NCI-H510A (cell line): ENCODE data around the gene FCGR3B.
"Not testable (repeated sequence)": the region's sequence is repeated elsewhere in the genome, so short reads cannot be mapped to it uniquely, and the experiment has no call there.

ENCODE experiments used
- DNase-seq: peaks from one replicate; lab custom pipeline; 2025; lab: John Stamatoyannopoulos, UW

The FCGR3B gene

GRCh38 chr1:161631076-161631475 is at the start of gene FCGR3B:
Gene FCGR3B, minus strand, starts transcription at chr1:161631176. Its CDS starts 82 bp downstream, at chr1:161631094.
- DNase-seq = no peak

DNA sequence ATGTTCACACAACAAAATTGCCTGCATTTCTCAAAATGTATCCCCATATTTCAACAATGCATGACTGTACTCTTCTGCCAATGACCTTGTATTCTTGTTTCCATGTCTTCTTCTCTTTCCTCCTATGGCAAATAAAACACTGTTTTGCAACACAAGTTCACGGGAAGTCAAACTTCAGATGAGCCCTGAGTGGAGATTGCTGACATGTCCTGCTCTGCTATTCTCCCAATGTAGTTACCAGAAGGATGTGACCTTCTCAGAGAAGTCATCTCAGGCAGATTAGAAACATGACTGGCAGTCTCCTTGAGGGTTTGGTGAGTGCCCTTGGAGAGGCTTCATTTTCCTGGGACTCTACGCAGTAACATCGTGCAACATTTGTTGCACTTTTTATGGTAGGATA is 47.5 kb upstream of the FCGR3B start:
- no peak for DNase-seq

- no peak for DNase-seq
Measured at GRCh38 chr1:161676958-161677689, 46.1 kb upstream of the FCGR3B start.

GRCh38 chr1:161676441-161676840 is 45.5 kb upstream of the FCGR3B start:
- no peak for DNase-seq

DNA sequence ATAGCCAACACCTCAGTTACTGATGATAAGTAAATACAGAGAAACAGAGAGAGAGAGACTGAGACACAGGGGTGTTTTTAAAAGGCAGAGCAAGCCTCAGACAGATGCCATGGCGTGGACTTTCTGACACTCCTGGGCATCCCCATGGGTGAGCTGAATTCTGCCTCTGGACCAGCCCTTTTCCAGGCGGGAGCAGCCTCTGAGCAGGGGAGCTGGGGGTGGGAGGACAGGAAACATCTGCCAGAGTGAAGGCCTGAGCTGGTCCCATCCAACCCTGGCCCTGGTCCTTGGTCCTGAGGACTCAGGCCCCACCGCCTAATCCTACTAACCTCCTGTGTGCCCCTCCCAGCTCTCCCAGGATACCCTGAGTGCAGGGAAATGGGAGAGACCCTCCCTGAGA is 43.9 kb upstream of the FCGR3B start:
- DNase-seq = not testable (repeated sequence)

GRCh38 chr1:161674447-161674846 is 43.5 kb upstream of the FCGR3B start:
- not testable (repeated sequence) for DNase-seq

DNA sequence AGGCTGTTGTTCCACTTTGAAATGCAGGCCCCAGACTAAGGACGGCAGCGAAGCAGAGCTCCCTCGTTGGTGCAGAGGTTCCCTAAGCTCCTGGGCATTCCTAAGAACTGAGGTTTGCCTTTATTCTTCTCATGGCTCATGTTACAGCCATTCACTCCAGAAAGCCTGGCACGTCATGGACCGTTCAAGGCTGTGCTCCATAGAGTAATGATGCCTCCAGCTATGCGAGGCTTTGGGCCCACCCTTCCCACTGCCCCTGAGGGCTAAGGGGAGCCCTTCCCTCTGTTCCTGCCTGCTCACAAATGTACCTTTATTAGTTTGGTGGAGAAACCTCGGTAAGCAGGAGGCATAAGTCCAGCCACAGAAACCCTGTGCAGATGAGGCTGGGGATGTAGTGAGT is 42.5 kb upstream of the FCGR3B start:
- DNase-seq = not testable (repeated sequence)

DNA sequence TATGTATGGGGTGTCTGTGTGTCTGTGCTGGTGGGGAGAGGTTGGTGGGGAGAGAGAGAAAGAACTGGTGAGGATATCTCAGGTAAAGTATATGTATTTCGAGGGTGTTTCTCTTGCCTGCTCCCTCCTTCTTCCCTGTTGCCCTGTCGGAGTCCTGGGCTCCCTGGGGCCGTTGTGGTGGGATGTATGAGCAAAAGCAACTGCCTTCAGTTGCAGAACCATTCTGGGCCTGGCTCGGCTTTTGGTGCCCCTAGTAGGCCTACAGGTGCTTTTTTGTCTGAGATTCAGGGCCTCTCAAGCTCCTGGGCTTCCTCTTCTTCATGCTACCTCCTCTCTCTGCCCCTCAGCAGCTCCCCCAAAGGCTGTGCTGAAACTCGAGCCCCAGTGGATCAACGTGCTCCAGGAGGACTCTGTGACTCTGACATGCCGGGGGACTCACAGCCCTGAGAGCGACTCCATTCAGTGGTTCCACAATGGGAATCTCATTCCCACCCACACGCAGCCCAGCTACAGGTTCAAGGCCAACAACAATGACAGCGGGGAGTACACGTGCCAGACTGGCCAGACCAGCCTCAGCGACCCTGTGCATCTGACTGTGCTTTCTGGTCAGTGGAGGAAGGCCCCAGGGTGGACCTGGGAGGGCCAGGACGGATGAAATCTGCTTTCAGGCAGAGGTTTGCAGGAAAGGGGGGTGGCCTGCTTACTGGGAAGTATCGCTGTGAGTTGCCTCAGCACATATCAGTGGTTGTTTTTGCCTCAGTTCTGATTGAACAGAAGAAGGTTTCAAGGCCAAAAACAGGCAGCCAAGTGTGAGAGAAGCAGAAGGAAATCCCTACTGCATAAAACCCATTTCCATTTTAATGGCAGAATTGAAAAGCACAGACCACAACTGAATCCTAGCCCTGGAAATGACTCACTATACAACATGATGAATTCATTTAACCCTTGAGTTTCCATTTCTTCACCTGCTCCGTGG is 40.4 kb upstream of the FCGR3B start:
- DNase-seq = not testable (repeated sequence)

DNA sequence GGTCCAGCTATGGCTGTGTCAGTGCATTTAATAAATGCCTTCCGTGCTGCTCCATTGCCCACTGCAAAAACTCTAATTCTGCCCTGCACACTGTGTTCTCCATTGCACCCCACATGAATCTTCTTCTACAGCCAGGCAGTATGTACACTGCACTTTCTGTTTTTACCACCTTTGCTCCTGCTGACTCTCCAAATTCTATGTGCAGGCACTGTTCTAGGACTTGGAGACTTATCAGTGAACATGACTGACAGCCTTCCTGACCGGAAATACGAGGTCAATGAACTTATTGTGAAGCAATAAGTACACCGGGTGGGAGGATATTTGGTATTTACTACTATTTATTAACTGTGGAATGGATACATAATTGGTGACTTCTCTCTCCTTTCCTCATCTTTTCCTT is 33.7 kb upstream of the FCGR3B start:
- DNase-seq = not testable (repeated sequence)

- DNase-seq = not testable (repeated sequence)
Measured at GRCh38 chr1:161663569-161663968, 32.6 kb upstream of the FCGR3B start.

- DNase-seq = not testable (repeated sequence)
Measured at GRCh38 chr1:161662684-161663339, 31.8 kb upstream of the FCGR3B start, which contains the start of gene FCGR2B. Gene FCGR2B, plus strand, starts transcription at chr1:161663143. Its CDS starts 99 bp downstream, at chr1:161663242.

DNA sequence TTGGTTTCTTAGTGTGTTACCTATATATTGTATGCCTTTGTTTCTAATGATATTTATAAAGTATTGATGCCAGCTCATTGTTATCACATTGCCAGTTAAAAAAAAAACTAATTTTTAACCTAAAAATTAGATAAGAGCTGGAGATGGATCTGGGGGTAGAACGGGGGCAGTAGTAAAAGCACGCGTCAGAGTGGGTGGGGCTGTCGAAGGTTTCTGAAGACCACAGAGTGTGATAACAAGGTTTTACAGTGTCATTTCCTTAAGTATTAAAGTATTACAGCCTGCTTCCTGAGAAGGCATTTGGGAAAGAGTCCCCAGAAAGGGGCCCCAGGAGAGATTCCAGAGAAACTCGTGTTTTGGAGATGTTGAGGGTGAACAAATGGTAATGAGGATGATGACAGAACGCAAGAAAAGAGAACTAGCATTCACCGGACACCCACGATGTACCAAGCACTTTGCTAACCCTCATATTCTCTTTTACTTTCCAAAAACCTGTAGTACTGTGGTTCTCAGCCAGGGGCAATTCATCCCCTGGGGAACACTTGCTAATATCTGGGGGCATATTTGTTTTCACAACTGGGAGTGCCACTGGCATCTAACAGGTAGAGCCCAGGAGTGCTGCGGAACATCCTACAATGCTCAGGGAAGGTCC is 30.8 kb upstream of the FCGR3B start:
- DNase-seq = not testable (repeated sequence)

DNA sequence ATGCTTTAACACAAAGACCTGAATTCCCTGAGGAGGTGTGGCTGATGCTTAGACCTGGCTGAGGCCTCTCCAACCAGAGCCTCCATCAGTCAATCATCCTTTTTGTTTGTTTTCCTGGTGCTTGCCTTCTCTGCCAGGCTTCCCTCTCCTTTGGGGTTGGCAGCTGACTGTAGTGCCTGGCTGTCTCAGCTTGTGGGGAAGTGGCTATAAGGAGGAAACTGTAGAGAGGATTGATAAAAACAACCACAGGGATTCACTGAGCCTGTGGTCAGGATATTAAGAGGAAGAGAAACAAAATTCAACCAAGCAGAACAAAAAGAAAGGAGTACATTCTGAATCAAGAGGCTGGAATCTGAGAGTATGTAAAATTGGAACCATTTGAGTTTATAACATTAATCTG is 27.5 kb upstream of the FCGR3B start:
- DNase-seq = not testable (repeated sequence)

DNA sequence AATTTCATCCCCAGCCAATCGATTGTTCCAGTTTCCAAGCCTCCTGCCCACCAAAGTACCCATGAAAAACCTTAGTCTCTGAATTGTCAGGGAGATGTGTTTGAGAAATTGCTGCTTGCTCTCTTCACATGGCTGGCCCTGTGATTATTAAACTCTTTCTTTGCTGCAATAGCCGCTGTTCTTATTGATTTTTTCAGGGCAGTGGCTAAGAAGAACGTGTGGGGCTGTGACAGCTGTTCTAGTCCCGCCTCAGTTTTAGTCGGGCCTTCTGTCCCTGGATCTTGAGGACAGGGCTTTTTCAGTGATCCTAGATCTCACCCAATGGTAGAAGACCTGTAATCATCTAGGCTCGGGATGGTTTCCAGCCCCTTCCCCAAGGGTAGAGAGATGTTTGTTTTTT is 23.0 kb upstream of the FCGR3B start:
- not testable (repeated sequence) for DNase-seq

DNA sequence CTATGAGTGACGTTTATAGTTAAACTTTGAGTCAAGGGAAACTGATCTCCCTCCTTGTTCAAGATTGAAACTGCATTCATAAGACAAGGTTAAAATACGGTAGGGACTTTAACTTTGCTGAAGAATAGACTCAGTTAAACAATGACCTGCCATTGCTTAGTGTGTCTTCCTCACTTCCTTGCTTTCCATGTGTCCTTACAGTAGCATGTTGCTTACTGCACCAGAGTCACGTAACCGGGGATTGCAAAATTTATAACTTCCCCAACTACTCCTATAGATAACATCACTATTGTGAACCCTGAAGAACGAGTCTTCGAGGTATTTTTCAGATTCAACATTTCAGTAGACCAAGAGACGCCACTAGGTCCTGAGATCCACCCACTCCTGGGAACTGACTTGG is 22.6 kb upstream of the FCGR3B start:
- not testable (repeated sequence) for DNase-seq

GRCh38 chr1:161647507-161648360 is 16.8 kb upstream of the FCGR3B start:
- DNase-seq = not testable (repeated sequence)

GRCh38 chr1:161644855-161645254 is 13.9 kb upstream of the FCGR3B start:
- DNase-seq = not testable (repeated sequence)

DNA sequence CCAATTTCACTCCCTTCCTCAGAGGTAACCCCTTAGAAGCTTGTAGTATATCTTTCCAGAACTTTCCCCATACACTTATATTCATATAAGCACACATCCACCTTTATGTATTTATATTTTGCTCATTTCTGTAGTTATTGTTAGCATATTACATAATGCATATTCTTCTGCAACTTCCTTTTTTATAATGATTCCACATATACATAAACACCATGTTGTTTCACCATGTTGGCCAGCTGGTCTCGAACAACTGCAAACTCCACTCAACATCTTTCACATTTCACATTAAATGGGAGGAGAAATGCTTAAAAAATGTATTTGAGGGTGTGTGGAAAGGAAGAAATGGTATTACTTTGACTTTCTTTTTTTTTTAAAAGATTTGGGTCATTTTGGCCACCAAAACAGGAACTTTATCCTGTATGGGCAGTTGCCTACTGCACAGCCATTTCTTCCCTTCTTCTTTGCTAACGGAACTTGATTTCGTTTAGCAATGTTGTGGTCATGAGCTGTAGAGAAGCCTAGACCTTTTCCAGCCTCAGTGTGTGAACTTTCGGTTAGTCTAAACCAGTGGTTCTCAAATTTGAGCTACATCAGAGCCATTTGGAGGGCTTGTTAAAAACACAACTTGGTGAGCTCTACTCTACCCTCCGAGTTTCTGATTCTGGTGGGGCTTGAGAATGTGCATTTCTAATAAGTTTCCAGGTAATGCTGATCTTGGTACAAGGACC is 12.7 kb upstream of the FCGR3B start:
- DNase-seq = not testable (repeated sequence)

- DNase-seq = not testable (repeated sequence)
Measured at GRCh38 chr1:161642697-161643096, 11.7 kb upstream of the FCGR3B start.

- not testable (repeated sequence) for DNase-seq
Measured at GRCh38 chr1:161639203-161639602, 8.2 kb upstream of the FCGR3B start.
